H1 (cell line): ENCODE measurements around the gene NR5A2. TPM values are rescaled to one million over a fixed set of nuclear protein-coding genes. Genes with fewer than 3 reads are reported as not detected.
A peak's percentile ranks its signal among the peaks of the same experiment; 100 is the strongest.

Experiments used
- BRCA1 ChIP-seq: IDR thresholded peaks from 2 replicates; pipeline ENCODE4 v1.6.1; 2012; ENCODE audit warnings: low read depth, low read length, improper control_type of control experiment
- CBX8 ChIP-seq: fragments of 300-800, 300-1000 bp; sonication (generic); IDR thresholded peaks from 2 replicates; pipeline ENCODE4 v1.7.1; 2016; ENCODE audit warnings: low read depth, low read length, borderline replicate concordance
- CEBPB ChIP-seq: IDR thresholded peaks from 2 replicates; pipeline ENCODE4 v1.6.1; 2012; ENCODE audit warnings: low read depth, low read length
- CTBP2 ChIP-seq: IDR thresholded peaks from 2 replicates; pipeline ENCODE4 v1.7.0; 2011; ENCODE audit warnings: borderline replicate concordance, mild to moderate bottlenecking, moderate library complexity, mixed read lengths, low read length; ENCODE audit not compliant: insufficient read depth, insufficient read length
- EZH2 ChIP-seq: fragments of 200-600 bp; sonication (generic); IDR thresholded peaks from 2 replicates; pipeline ENCODE4 v1.7.1; 2012; ENCODE audit warnings: low read depth, mild to moderate bottlenecking, moderate library complexity, low read length, inconsistent platforms; ENCODE audit not compliant: severe bottlenecking
- FOSL1 ChIP-seq: IDR thresholded peaks from 2 replicates; pipeline ENCODE4 v1.6.1; 2011; ENCODE audit warnings: mild to moderate bottlenecking, low read depth, low read length, moderate library complexity; ENCODE audit not compliant: insufficient read depth
- GTF2F1 ChIP-seq: IDR thresholded peaks from 2 replicates; pipeline ENCODE4 v1.6.1; 2012; ENCODE audit warnings: low read depth, low read length, improper control_type of control experiment, borderline replicate concordance
- POLR2AphosphoS5 ChIP-seq: IDR thresholded peaks from 2 replicates; pipeline ENCODE4 v1.6.1; 2011; ENCODE audit warnings: low read depth, low read length
- RBBP5 ChIP-seq: IDR thresholded peaks from 2 replicates; pipeline ENCODE4 v1.7.1; 2012; ENCODE audit warnings: low read depth, mild to moderate bottlenecking, inconsistent platforms, low read length, moderate library complexity, borderline replicate concordance
- RXRA ChIP-seq: IDR thresholded peaks from 2 replicates; pipeline ENCODE4 v1.6.1; 2011; ENCODE audit warnings: low read depth, mild to moderate bottlenecking, low read length, moderate library complexity; ENCODE audit not compliant: insufficient read depth
- SAP30 ChIP-seq: fragments of 300-600 bp; sonication (generic); IDR thresholded peaks from 2 replicates; pipeline ENCODE4 v1.7.1; 2012; ENCODE audit warnings: low read length, moderate library complexity, mild to moderate bottlenecking, inconsistent platforms; ENCODE audit not compliant: insufficient read depth, insufficient replicate concordance
- SIN3A ChIP-seq, 2 experiments: IDR thresholded peaks in 1 of 2; conservative IDR thresholded peaks in 1 of 2; 2 replicates each; pipeline ENCODE4 v1.6.1; 2011 to 2012; ENCODE audit warnings: low read length in 2 of 2, improper control_type of control experiment in 1 of 2, low read depth in 1 of 2, mild to moderate bottlenecking in 1 of 2
- SIRT6 ChIP-seq: IDR thresholded peaks from one replicate; pipeline ENCODE4 v1.7.1; 2012; ENCODE audit warnings: low read length, inconsistent platforms
- SP1 ChIP-seq: IDR thresholded peaks from 2 replicates; pipeline ENCODE4 v1.6.1; 2011; ENCODE audit warnings: low read depth, low read length
- polyA plus RNA-seq, 7 experiments: library from polyadenylated mRNA; depleted of rRNA in 3 of 7; stranded (reverse) in 5 of 7; unstranded in 2 of 7; fragments of >200 nt in 5 of 7; fragments of 200-250 nt in 2 of 7; gene quantifications; 1 replicate in 5 of 7; 2 replicates in 1 of 7; 4 replicates in 1 of 7; pipeline versions ENCODE4 v1.2.1 to v1.2.3, GENCODE V29; 2011 to 2013; ENCODE audit warnings: missing spikeins in 2 of 7, mixed read lengths in 2 of 7
- total RNA-seq: library from RNA; stranded (reverse); fragmentation: NEBNext Ultra II Directional; extraction: Animal tissue kit (Norgen Biotek cat#: 25700); gene quantifications from 2 replicates; pipeline ENCODE4 v1.2.1, GENCODE V29; 2021
- TF ChIP-seq, protein P1 (sequence below): IDR thresholded peaks from 2 replicates; pipeline ENCODE4 v1.6.1; 2011; ENCODE audit warnings: low read depth, mild to moderate bottlenecking, low read length; ENCODE audit not compliant: insufficient read depth

NR5A2 gene
- total and polyA plus RNA-seq, 2 of the 8 experiments (the other 6 are each of a cell fraction or from before 2014, with no cell fraction given): 1.7 to 11.6 TPM

DNA sequence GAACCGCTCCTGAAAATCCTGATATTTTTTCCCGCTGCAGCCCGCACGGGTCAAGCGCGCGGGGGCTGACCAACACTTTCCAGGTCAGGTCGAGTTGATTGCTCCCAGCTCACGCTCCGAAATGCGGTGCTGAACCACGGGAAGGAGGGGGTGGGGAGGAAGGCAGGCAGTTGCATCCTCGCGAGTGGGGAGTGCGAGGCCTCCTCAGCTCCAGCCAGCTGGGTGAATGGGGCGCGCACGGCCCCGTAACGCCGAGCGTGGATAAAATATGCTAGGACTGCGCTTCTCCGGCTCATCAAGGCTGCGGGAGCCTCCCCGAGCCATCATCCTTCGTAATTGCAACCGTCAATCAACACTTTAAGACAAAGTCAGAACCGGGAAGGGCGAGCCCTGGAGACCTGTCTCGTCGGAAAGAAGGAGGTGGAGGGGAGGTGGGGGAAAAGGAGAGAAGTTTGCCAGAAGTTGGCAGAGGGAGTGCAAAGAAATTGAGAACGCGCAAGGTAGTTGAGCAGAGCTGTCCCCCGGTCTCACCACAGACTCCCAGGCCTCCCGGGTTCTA lies 8.0 kb downstream of the NR5A2 start (continued):
- 0 out of 4 replicates have a peak, but pooled peaks of 1 of the 2 experiments have one; percentile 23 for TF ChIP-seq SIN3A (conservative IDR thresholded peaks at IDR 0.05 in 1 of 2, IDR thresholded peaks at IDR 0.05 in 1 of 2; ENCODE audit: low read depth in 1 of 2, low read length in 2 of 2)
- no peak for TF ChIP-seq GTF2F1
- TF ChIP-seq SAP30: peak; percentile 36
- 0 out of 2 replicates have a peak, but pooled peaks have one; percentile 30 for TF ChIP-seq RBBP5
- TF ChIP-seq RXRA: no peak
- TF ChIP-seq CBX8: no peak
- no peak for TF ChIP-seq SP1
- TF ChIP-seq BRCA1: no peak
- TF ChIP-seq SIRT6: no peak
- peak; percentile 68 for TF ChIP-seq EZH2
- TF ChIP-seq, protein P1, sequence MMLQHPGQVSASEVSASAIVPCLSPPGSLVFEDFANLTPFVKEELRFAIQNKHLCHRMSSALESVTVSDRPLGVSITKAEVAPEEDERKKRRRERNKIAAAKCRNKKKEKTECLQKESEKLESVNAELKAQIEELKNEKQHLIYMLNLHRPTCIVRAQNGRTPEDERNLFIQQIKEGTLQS: no peak
- no peak for TF ChIP-seq POLR2AphosphoS5
- peak; percentile 24 for TF ChIP-seq CTBP2
- no peak for TF ChIP-seq FOSL1
- TF ChIP-seq CEBPB: no peak
- TF ChIP-seq, all 59 proteins: peak for 9
